ENCODE data around the gene SPAG17.

- TF ChIP-seq CTCF (IDR thresholded peaks at IDR 0.05; ENCODE audit: low read depth, low read length) (no peak), EZH2phosphoT487 (IDR thresholded peaks at IDR 0.05; ENCODE audit: low read depth) (no peak)
Observed at GRCh38 chr1:118118469-118118868, 66.6 kb downstream of the SPAG17 start.

Measured in OCI-LY3 (cell line).